ENCODE measurements around the gene LMTK2.

DNA sequence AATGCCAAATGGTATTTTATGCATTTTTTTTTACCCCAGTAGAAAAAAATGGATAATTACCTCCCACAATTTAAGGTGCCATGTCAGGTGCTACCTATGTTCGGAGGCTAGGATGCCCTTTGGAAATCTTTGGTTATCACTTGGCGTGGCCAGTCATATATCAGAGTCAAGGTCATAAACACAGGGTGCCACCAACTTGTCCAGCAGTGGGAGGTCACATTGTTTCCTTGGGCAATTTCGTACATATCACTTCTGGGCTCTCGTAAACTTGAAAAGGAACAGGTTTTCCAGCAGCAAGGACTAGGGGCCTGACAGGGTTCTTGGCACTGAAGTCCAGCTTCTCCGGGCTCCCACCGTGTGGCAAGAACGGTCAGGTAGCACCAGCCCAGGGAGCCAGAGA, 56.6 kb downstream of the LMTK2 start:
- TF ChIP-seq POLR2AphosphoS5 (IDR thresholded peaks at IDR 0.05; ENCODE audit: low read depth, low read length): no peak
- no peak for TF ChIP-seq POLR2A (IDR thresholded peaks at IDR 0.05; ENCODE audit: low read depth, low read length)
- no peak for TF ChIP-seq TAF1 (IDR thresholded peaks at IDR 0.05; ENCODE audit: low read depth, low read length)
- TF ChIP-seq SPI1 (IDR thresholded peaks at IDR 0.05; ENCODE audit: low read depth, low read length): no peak
- no peak for TF ChIP-seq POU2F2 (IDR thresholded peaks at IDR 0.05; ENCODE audit: low read depth, low read length)
- TF ChIP-seq PAX5 (IDR thresholded peaks at IDR 0.05; ENCODE audit: insufficient read depth, low read length, severe bottlenecking): no peak
